K562 (cell line): ENCODE data around the gene FERMT3. TPM values are rescaled to one million over a fixed set of nuclear protein-coding genes. Genes with fewer than 3 reads are reported as not detected.

Experiments
- ATAC-seq: fragments of 200-7000 bp; cut with Tn5 transposase; 3 replicates; pipeline ENCODE4 v1.9.1; 2020; ENCODE audit warnings: moderate library complexity
- BruUV-seq: library from RNA; stranded (reverse); fragments of 400-500 nt; replicated peaks from 2 replicates; lab custom pipeline; 2021; lab: Mats Ljungman, UMichigan
- CTCF ChIA-PET: fragments of 300-600 bp; formaldehyde crosslinking; extraction: SDS; loops from one replicate; lab custom pipeline; 2021; ENCODE audit warnings: low intra/inter-chr PET ratio; lab: Yijun Ruan, JAX
- POLR2A ChIA-PET: fragments of 300-600, 350-650 bp; sonication (Branson Sonifier 250); formaldehyde crosslinking; extraction: SDS; loops from one replicate; lab custom pipeline; 2021; ENCODE audit warnings: antibody characterized with exemption, inconsistent platforms; lab: Yijun Ruan, JAX
- DNase-seq, 4 experiments: peaks; one replicate each; pipeline versions ENCODE4 v3.0.0 to v3.0.0-alpha.2; 2011 to 2018; ENCODE audit warnings: low spot score in 3 of 4, mixed read lengths in 3 of 4; ENCODE audit errors: extremely low read depth in 1 of 4
- FAIRE-seq: peaks from 2 replicates; lab custom pipeline; 2011; peaks lifted over from hg19 to GRCh38; lab: Jason Lieb, UNC
- H2AFZ ChIP-seq: 2 replicates; pipeline ENCODE4 v1.6.0; 2011; ENCODE audit warnings: low read depth, low read length, control low read depth, inconsistent platforms
- H3K27ac ChIP-seq: fragments of 200-600 bp; 3 replicates; pipeline ENCODE4 v1.8.0; 2011; ENCODE audit warnings: low read depth, mild to moderate bottlenecking, control low read depth, inconsistent platforms, low read length, moderate library complexity, mixed read lengths; ENCODE audit errors: extremely low read depth
- H3K27me3 ChIP-seq, 2 experiments: fragments of 300-600 bp in 1 of 2; 2 replicates in 1 of 2; 3 replicates in 1 of 2; pipeline versions ENCODE4 v1.6.0 to v1.8.0; 2011; ENCODE audit warnings: inconsistent platforms in 2 of 2, low read length in 2 of 2, mild to moderate bottlenecking in 1 of 2, mixed read lengths in 1 of 2, moderate library complexity in 1 of 2; ENCODE audit not compliant: control insufficient read depth in 2 of 2, insufficient read depth in 2 of 2
- H3K36me3 ChIP-seq: fragments of 300-600 bp; 3 replicates; pipeline ENCODE4 v1.8.0; 2011; ENCODE audit warnings: mild to moderate bottlenecking, low read length, inconsistent platforms; ENCODE audit not compliant: control insufficient read depth, insufficient read depth
- H3K4me1 ChIP-seq, 2 experiments: fragments of 200-600 bp in 1 of 2; replicated peaks in 1 of 2; 2 replicates in 1 of 2; 3 replicates in 1 of 2; pipeline versions ENCODE4 v1.5.1 to v1.8.0; 2011; ENCODE audit warnings: inconsistent platforms in 2 of 2, low read length in 2 of 2, mild to moderate bottlenecking in 1 of 2, mixed read lengths in 1 of 2, moderate library complexity in 1 of 2; ENCODE audit not compliant: control insufficient read depth in 2 of 2, insufficient read depth in 2 of 2
- H3K4me2 ChIP-seq: 2 replicates; pipeline ENCODE4 v1.6.1; 2011; ENCODE audit warnings: low read length, control low read depth, inconsistent platforms, mixed read lengths; ENCODE audit not compliant: insufficient read depth
- H3K4me3 ChIP-seq: fragments of 200-600 bp; sonication (generic), shearing (Covaris generic); 2 replicates; pipeline ENCODE4 v1.5.1; 2016; ENCODE audit warnings: control low read depth, inconsistent platforms
- H3K79me2 ChIP-seq: fragments of 200-600 bp; 3 replicates; pipeline ENCODE4 v1.8.0; 2011; ENCODE audit warnings: low read length, inconsistent platforms; ENCODE audit not compliant: control insufficient read depth, insufficient read depth
- H3K9ac ChIP-seq, 2 experiments: 2 replicates each; pipeline versions ENCODE4 v1.6.0 to v1.6.1; 2011; ENCODE audit warnings: low read depth in 2 of 2, low read length in 2 of 2, control low read depth in 1 of 2, inconsistent platforms in 1 of 2, mild to moderate bottlenecking in 1 of 2, mixed read lengths in 1 of 2; ENCODE audit not compliant: insufficient read depth in 1 of 2
- H3K9me1 ChIP-seq: one replicate; pipeline ENCODE4 v1.6.0; 2011; ENCODE audit warnings: inconsistent platforms, mild to moderate bottlenecking, low read length, moderate library complexity; ENCODE audit not compliant: control insufficient read depth, insufficient read depth
- H3K9me3 ChIP-seq: replicated peaks from 2 replicates; pipeline ENCODE4 v1.5.1; 2011; ENCODE audit warnings: low read depth, low read length, inconsistent platforms; ENCODE audit not compliant: control insufficient read depth, insufficient read depth
- H4K20me1 ChIP-seq: replicated peaks from 2 replicates; pipeline ENCODE4 v1.6.1; 2011; ENCODE audit warnings: low read length, inconsistent platforms, mixed read lengths; ENCODE audit not compliant: control insufficient read depth, insufficient read depth
- ARNT ChIP-seq, 2 experiments: fragments of 450-650 bp; IDR thresholded peaks; 2 replicates each; pipeline ENCODE4 v1.6.1; 2016; ENCODE audit warnings: mild to moderate bottlenecking in 1 of 2
- BMI1 ChIP-seq: fragments of 150-350 bp; IDR thresholded peaks from 2 replicates; pipeline ENCODE4 v1.6.1; 2014; ENCODE audit warnings: low read length
- BRD9 ChIP-seq: fragments of 450-650 bp; IDR thresholded peaks from 2 replicates; pipeline ENCODE4 v1.6.1; 2018; ENCODE audit warnings: low read depth; ENCODE audit not compliant: partially characterized antibody
- ILK ChIP-seq: fragments of 450-650 bp; IDR thresholded peaks from 2 replicates; pipeline ENCODE4 v1.6.1; 2016; ENCODE audit warnings: missing genetic modification characterization, low read depth, mild to moderate bottlenecking, missing compliant biosample characterization, moderate library complexity, borderline replicate concordance
- POLR2G ChIP-seq: fragments of 200-400 bp; formaldehyde crosslinking; IDR thresholded peaks from 2 replicates; pipeline ENCODE4 v1.6.1; 2017; ENCODE audit warnings: low read depth, mild to moderate bottlenecking, antibody characterized with exemption, low read length, moderate library complexity
- POLR3A ChIP-seq: IDR thresholded peaks from 2 replicates; pipeline ENCODE4 v1.6.1; 2011; ENCODE audit warnings: borderline replicate concordance, mild to moderate bottlenecking, moderate library complexity; ENCODE audit not compliant: insufficient read length, insufficient read depth; ENCODE audit errors: extremely low read depth
- RBFOX2 ChIP-seq: fragments of 200-400 bp; formaldehyde crosslinking; IDR thresholded peaks from 2 replicates; pipeline ENCODE4 v1.6.1; 2017; ENCODE audit warnings: low read depth, mild to moderate bottlenecking, low read length, moderate library complexity
- ZNF184 ChIP-seq: sonication (generic); formaldehyde crosslinking; IDR thresholded peaks from 2 replicates; pipeline ENCODE4 v1.5.0; 2020; ENCODE audit warnings: missing genetic modification reagents
- ZNF197 ChIP-seq: fragments of 200-800 bp; sonication (Bioruptor generic); IDR thresholded peaks from 2 replicates; pipeline ENCODE4 v1.6.1; 2016; ENCODE audit warnings: low read depth, missing genetic modification characterization, missing compliant biosample characterization
- ZSCAN32 ChIP-seq: fragments of 450-650 bp; formaldehyde crosslinking; IDR thresholded peaks from 2 replicates; pipeline ENCODE4 v1.4.0; 2020; ENCODE audit warnings: mild to moderate bottlenecking, moderate library complexity
- WGBS: fragments of 100-300 bp; shearing (Covaris generic); methylation state at CpG from one replicate; pipeline ENCODE4 v1.1.6; 2016; ENCODE audit warnings: low coverage, mixed read lengths; ENCODE audit not compliant: insufficient coverage; ENCODE audit errors: missing lambda C conversion rate; 5-methylcytosine and 5-hydroxymethylcytosine counted together
- in situ Hi-C: fragments of 300-500 bp; cut with MboI; formaldehyde crosslinking; loops from 4 replicates; pipeline ENCODE4 v1.15.0; 2018; ENCODE audit warnings: inconsistent platforms, mixed read lengths
- intact Hi-C: fragments of 100-400 bp; cut with micrococcal nuclease; formaldehyde crosslinking; loops from 2 replicates; pipeline ENCODE4 v1.14.2; 2022
- polyA plus RNA-seq, 8 experiments: library from polyadenylated mRNA; depleted of rRNA in 4 of 8; stranded (reverse) in 5 of 8; unstranded in 3 of 8; fragments of >200 nt; fragmentation: Nextera tagmentation in 2 of 8; fragmentation: Illumina TruSeq in 1 of 8; extraction: Ambion mirVana in 2 of 8; extraction: Trizol in 1 of 8; gene quantifications; 2 replicates each; pipeline versions ENCODE4 v1.2.1 to v1.2.3, GENCODE V29; 2011 to 2014; ENCODE audit warnings: inconsistent platforms in 1 of 8, missing spikeins in 1 of 8
- total RNA-seq, 7 experiments: library from RNA; depleted of rRNA in 6 of 7; stranded (reverse); fragments of >200 nt in 6 of 7; fragmentation: Illumina TruSeq in 2 of 7; extraction: Trizol in 2 of 7; gene quantifications; 2 replicates each; pipeline versions ENCODE4 v1.2.1 to v1.2.3, GENCODE V29; 2011 to 2021; ENCODE audit warnings: low replicate concordance in 1 of 7

FERMT3 gene
- total and polyA plus RNA-seq, 9 of the 15 experiments (the other 6 are each of a cell fraction or from before 2014, with no cell fraction given): 3.2 to 275 (median 79.7) TPM

DNA sequence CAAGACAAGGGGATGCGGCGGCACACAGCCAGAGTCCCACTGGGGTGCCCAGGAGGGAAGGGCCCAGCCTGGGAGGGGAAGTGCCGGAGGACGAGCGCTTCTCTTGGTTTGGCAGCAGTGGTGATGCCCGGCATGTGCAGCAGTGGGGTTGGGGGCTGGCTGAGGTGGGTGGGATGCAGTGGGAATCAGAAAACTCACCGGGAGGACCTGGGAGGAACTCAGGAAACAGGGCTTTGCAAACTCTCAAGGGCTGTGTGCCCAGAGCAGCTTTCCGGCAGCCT lies 3.0 kb downstream of the FERMT3 start:
- WGBS: 83% methylated on average over 1 of the region's 8 CpGs
- intact Hi-C loops (loop anchor here (5.0 kb wide), 1 partner anchor 148 kb away; the partner anchor contains the start of gene RPS6KA4), in situ Hi-C loops (no loop called here)
- no peak for ATAC-seq
- Histone ChIP-seq H3K4me2 (no peak overlapping the region), H2AFZ (no peak overlapping the region), H4K20me1 (no peaks in the 10 kb centered on the region), H3K9me1 (peaks cover 8% of the 10 kb centered on the region), H3K4me3 (no peak overlapping the region), H3K79me2 (peaks cover 47% of the 10 kb centered on the region), H3K9me3 (no peaks in the 10 kb centered on the region), H3K9ac (peak overlapping the region; percentile 99 to 100; a peak in 3 of 4 replicates), H3K4me1 (peaks cover 26 to 57% of the 10 kb centered on the region in 2 experiments), H3K36me3 (peaks cover 86% of the 10 kb centered on the region; the same call in 2 of the 3 replicates), H3K27ac (peak overlapping the region; percentile 100; the same call in 2 of the 3 replicates), H3K27me3 (no peaks in the 10 kb centered on the region)
- no peak for FAIRE-seq
- DNase-seq: no peak
- ChIA-PET POLR2A (interaction anchor here (4.6 to 7.8 kb wide), 3 partner anchors 9 to 24 kb away, joined by 29 to 77 read pairs (median 57); partner anchors contain the start of genes NUDT22, STIP1 and TRPT1), CTCF (no interaction called here)
- no TSS peak for BruUV-seq
- TF ChIP-seq RBFOX2: peak; percentile 17; the same call in 1 of the 2 replicates
- TF ChIP-seq POLR3A: no peak
- TF ChIP-seq POLR2G: peak; percentile 31; the same call in 1 of the 2 replicates
- TF ChIP-seq ZNF184 (CRISPR knock-in tag): no peak
- TF ChIP-seq ILK (tag): no peak
- no peak for TF ChIP-seq ARNT (IDR thresholded peaks at IDR 0.05)
- no peak for TF ChIP-seq BRD9
- TF ChIP-seq ZNF197 (CRISPR knock-in tag): no peak
- TF ChIP-seq BMI1: no peak
- TF ChIP-seq ZSCAN32: no peak
